NCI-H460 (cell line): Measurements from ENCODE around the gene STAMBP. TPM values are rescaled to one million over a fixed set of nuclear protein-coding genes. Genes with fewer than 3 reads are reported as not detected.

Source experiments
- DNase-seq: peaks from one replicate; pipeline ENCODE4 v3.0.0-alpha.2; 2016; ENCODE audit warnings: low read depth; ENCODE audit errors: extremely low read depth
- total RNA-seq: library from RNA; depleted of rRNA; stranded (reverse); fragments of >200 nt; shearing (Covaris generic); gene quantifications from 2 replicates; pipeline ENCODE4 v1.2.3, GENCODE V29; 2014; rRNA removed

STAMBP gene
- total RNA-seq, 1 experiment from 2014 or later = 81.2 TPM

GRCh38 chr2:73922681-73923080, 93.9 kb downstream of the STAMBP start:
- DNase-seq = no peak

Other genes with a start within 250 kb of the STAMBP start
- not detected in 2 replicates for gene NAT8, start 186.5 kb upstream of the STAMBP start, total RNA-seq
- 84.2 and 92.3 TPM in 2 replicates for gene TPRKB, start 91.6 kb upstream of the STAMBP start, total RNA-seq
- 35.0 and 36.6 TPM in 2 replicates for gene DUSP11, start 48.9 kb upstream of the STAMBP start, total RNA-seq
- gene C2orf78, start 44.8 kb upstream of the STAMBP start, total RNA-seq = not detected in 2 replicates
- gene ACTG2, start 64.0 kb downstream of the STAMBP start, total RNA-seq = not detected in 2 replicates
- 151 and 159 TPM in 2 replicates for gene DGUOK, start 97.9 kb downstream of the STAMBP start, total RNA-seq
- 6.1 TPM in 2 replicates for gene TET3, start 155.9 kb downstream of the STAMBP start, total RNA-seq